ENCODE data around the gene CHN2.

The CHN2 gene

DNA sequence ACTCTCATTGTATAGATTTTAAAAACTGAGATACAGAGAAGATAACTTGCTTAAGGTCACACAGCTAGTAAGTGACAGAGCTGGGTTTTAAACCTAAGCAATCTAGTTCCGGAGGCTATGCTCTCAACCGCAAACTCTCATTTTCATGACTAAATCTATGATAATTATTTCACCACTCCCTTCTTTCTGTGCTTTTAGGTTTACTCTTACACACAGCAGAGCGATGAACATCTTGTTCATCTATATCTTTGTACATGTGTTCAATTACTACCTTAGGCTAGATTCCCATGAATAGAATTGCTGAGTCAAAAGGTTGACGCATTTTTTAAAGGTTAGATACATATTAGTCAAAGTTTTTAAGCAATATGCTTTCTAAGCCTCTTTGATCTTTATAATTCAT lies 154.8 kb downstream of the CHN2 start:
- TF ChIP-seq, protein P1, sequence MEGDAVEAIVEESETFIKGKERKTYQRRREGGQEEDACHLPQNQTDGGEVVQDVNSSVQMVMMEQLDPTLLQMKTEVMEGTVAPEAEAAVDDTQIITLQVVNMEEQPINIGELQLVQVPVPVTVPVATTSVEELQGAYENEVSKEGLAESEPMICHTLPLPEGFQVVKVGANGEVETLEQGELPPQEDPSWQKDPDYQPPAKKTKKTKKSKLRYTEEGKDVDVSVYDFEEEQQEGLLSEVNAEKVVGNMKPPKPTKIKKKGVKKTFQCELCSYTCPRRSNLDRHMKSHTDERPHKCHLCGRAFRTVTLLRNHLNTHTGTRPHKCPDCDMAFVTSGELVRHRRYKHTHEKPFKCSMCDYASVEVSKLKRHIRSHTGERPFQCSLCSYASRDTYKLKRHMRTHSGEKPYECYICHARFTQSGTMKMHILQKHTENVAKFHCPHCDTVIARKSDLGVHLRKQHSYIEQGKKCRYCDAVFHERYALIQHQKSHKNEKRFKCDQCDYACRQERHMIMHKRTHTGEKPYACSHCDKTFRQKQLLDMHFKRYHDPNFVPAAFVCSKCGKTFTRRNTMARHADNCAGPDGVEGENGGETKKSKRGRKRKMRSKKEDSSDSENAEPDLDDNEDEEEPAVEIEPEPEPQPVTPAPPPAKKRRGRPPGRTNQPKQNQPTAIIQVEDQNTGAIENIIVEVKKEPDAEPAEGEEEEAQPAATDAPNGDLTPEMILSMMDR (conservative IDR thresholded peaks at IDR 0.05) = no peak
- H3K27ac ChIP-seq = no peak overlapping the region

DNA sequence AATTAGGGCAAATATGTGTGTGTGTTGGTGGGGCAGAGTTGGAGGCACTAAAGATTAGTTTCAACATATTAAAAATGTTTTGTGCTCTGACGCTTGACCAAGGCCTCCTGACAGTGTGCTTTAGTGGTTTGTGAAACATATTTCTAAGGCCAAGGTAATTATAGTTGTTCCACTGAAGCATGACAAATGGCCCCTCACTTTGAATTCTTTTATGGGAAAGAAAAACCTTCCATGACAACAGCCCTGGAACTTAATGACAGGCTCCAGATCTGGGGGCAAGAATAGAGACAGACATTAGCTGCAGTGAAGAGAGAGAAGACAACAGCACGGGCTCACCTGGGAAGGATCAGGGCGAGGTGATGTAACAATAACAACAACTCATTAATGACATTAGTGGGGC lies 155.8 kb downstream of the CHN2 start:
- TF ChIP-seq, protein P1 (conservative IDR thresholded peaks at IDR 0.05) = no peak
- no peak overlapping the region for H3K27ac ChIP-seq

DNA sequence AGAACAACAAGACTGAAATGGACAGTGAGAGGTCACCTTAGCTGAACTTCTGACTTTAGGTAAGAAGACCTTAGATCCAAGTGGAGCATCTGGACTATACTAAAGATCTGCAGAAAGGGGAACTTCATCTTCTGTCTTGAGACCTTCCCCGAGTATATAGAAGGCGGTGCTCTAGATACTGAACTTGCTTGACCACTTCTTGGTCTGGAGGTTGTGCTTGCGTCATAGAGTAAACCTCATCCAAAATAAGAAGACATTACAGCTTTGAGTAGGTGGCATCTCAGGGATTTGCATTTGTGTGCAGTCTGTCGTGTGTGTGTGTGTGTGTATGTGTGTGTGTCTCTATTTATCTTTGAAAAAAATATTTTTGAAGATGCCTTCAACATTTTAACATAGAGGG lies 157.5 kb downstream of the CHN2 start:
- no peak overlapping the region for H3K27ac ChIP-seq
- TF ChIP-seq, protein P1 (conservative IDR thresholded peaks at IDR 0.05) = no peak

DNA sequence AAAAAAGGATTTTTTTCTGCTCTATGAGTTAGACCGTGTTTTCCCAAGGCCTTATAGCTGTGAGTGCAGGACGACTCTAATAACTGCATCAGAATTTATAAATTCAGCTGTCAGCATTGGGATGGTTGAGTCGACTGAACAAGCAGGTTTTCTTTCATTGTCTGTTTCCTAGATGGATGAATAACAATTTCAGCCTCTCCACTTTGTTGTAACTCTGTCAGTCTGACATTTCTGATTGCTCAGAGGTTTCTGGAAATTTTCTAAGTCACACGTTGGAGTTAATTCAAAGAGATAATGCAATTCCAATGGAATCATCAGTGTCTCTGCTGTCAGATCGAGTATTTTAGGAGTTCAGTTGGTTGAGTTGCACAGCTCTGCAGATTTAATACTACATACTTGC lies 159.2 kb downstream of the CHN2 start:
- H3K27ac ChIP-seq = no peak overlapping the region
- TF ChIP-seq, protein P1 (conservative IDR thresholded peaks at IDR 0.05) = no peak

DNA sequence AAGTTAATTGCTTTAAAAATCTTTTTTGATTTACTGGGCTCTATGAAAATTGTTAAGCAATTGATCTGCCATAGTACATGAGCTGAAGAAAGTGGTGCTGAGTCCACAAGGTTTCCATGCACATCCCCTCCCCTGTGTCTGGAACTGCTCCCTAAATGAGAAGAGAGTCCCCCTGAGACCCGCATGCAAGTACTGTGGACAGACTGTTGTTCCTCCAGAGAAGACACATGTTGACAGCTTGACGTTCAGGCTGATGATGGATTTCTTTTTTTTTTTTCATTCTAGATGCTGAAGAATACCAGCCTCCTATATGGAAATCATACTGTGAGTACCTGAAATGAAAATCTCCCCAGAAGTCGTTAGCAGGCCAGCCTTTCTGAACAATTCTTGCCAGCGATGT lies 159.8 kb downstream of the CHN2 start:
- no peak overlapping the region for H3K27ac ChIP-seq
- TF ChIP-seq, protein P1 (conservative IDR thresholded peaks at IDR 0.05) = no peak

DNA sequence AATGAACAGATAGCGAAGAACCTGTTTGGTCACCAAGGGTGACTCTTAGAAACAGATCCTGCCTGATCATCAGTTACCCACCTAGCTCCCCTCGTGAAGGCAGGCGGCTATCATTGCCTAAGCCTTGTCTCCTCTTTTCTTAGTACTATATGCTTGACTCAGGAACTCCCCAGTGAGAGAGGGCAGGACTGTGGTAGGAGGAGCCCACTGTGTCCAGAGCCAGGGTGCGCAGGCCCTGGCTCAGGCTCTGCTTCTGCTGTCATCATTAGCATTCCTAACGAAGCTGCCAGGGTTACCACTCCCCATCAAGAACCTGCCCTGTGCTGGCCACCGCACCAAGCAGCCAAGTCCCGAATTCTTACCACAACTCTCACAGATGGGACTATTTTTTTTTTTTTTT lies 160.8 kb downstream of the CHN2 start:
- no peak overlapping the region for H3K27ac ChIP-seq
- TF ChIP-seq, protein P1 (conservative IDR thresholded peaks at IDR 0.05) = no peak

DNA sequence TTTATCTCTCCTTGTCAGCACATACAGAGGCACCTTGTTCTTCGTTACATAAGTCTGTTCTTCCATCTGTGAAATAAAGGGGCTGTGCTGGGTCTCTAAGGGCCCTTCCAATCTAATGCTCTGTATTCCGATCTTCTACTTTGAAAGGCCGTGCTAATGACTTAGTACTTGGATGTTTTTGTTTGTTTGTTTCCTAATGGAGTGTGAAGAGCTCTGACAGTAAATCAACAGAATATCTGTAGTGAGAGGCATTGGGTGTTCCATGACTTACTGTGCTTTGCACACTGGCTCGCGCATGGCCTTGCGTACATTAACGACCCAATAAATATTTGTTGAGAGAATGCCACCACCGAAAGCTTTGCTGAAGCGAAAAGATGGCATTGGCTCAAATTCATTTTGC lies 162.1 kb downstream of the CHN2 start:
- TF ChIP-seq, protein P1 (conservative IDR thresholded peaks at IDR 0.05) = no peak
- H3K27ac ChIP-seq = no peak overlapping the region

Measured in VCaP (cell line).